ENCODE measurements around the gene NEAT1. TPM values are rescaled to one million over a fixed set of nuclear protein-coding genes. Genes with fewer than 3 reads are reported as not detected.

Gene NEAT1
- total and polyA plus RNA-seq, 2 experiments from 2014 or later = 5.3 to 7.2 TPM

DNA sequence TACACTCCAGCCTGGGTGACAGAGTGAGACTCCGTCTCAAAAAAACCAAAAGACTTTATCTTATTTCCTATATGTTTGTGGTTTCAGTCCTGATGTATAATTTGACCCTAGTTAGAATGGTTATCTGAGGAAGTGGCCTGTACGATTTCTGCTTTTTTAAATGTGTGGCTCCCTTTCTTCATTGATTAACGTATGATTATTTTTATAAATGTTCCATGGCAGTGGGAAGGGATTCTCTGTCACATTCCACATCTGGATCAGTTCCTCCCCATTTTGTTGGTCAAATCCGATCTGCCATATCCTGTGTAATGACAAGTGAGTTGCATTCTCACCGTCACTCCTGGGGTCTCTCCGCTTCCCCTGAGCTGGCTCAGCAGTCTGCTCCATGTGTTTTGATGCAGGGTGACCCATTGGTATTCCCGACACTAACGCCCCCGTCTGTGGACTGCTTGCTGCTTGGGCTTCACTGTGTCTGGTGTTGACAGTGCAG, 20.3 kb downstream of the NEAT1 start:
- Mint-ChIP-seq H3K36me3 (ENCODE audit: low read depth) (no peaks in the 10 kb centered on the region), H3K27ac (no peak overlapping the region), H3K4me3 (no peak overlapping the region), H3K9me3 (no peaks in the 10 kb centered on the region), H3K4me1 (peaks cover 2% of the 10 kb centered on the region; the same call in 2 of the 3 replicates), H3K27me3 (ENCODE audit: insufficient read depth, low read depth, poor library complexity) (peaks cover 14% of the 10 kb centered on the region)
- Histone ChIP-seq H2AFZ (no peak overlapping the region), H3K79me2 (replicated peaks; ENCODE audit: insufficient read depth) (no peaks in the 10 kb centered on the region), H3K36me3 (ENCODE audit: insufficient read depth) (no peaks in the 10 kb centered on the region), H3K4me1 (ENCODE audit: insufficient read depth) (no peaks in the 10 kb centered on the region), H3F3A (replicated peaks; ENCODE audit: low read depth) (0 out of 2 replicates have a peak, but pooled peaks cover 3% of the 10 kb centered on the region), H4K20me1 (replicated peaks; ENCODE audit: insufficient read depth) (no peaks in the 10 kb centered on the region; the same call in 1 of the 2 replicates), H3K27me3 (ENCODE audit: insufficient read depth) (no peaks in the 10 kb centered on the region), H3K9me2 (ENCODE audit: insufficient read depth) (no peaks in the 10 kb centered on the region), H3K4me2 (no peak overlapping the region), H3K27ac (ENCODE audit: low read depth) (0 out of 2 replicates have a peak overlapping the region, but pooled peaks have one; percentile 39), H3K4me3 (no peak overlapping the region)
- no peak for TF ChIP-seq ZNF331 (CRISPR knock-in tag; IDR thresholded peaks at IDR 0.05; ENCODE audit: low read depth)
- TF ChIP-seq STAT1 (IDR thresholded peaks at IDR 0.05; ENCODE audit: unreplicated experiment) = no peak
- TF ChIP-seq ZNF114 (CRISPR knock-in tag; IDR thresholded peaks at IDR 0.05) = no peak
- no peak for TF ChIP-seq EZH2 (IDR thresholded peaks at IDR 0.05; ENCODE audit: low read depth, unreplicated experiment)
- no peak for TF ChIP-seq NANOG (IDR thresholded peaks at IDR 0.05; ENCODE audit: borderline replicate concordance)
- no peak for TF ChIP-seq POLR2AphosphoS5 (IDR thresholded peaks at IDR 0.05; ENCODE audit: low read depth)
- TF ChIP-seq, protein P1, sequence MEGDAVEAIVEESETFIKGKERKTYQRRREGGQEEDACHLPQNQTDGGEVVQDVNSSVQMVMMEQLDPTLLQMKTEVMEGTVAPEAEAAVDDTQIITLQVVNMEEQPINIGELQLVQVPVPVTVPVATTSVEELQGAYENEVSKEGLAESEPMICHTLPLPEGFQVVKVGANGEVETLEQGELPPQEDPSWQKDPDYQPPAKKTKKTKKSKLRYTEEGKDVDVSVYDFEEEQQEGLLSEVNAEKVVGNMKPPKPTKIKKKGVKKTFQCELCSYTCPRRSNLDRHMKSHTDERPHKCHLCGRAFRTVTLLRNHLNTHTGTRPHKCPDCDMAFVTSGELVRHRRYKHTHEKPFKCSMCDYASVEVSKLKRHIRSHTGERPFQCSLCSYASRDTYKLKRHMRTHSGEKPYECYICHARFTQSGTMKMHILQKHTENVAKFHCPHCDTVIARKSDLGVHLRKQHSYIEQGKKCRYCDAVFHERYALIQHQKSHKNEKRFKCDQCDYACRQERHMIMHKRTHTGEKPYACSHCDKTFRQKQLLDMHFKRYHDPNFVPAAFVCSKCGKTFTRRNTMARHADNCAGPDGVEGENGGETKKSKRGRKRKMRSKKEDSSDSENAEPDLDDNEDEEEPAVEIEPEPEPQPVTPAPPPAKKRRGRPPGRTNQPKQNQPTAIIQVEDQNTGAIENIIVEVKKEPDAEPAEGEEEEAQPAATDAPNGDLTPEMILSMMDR (conservative IDR thresholded peaks at IDR 0.05; ENCODE audit: low read depth in 2 of 2) = no peak
- no peak for TF ChIP-seq EZH2phosphoT487 (IDR thresholded peaks at IDR 0.05; ENCODE audit: unreplicated experiment)
- TF ChIP-seq, protein P2, sequence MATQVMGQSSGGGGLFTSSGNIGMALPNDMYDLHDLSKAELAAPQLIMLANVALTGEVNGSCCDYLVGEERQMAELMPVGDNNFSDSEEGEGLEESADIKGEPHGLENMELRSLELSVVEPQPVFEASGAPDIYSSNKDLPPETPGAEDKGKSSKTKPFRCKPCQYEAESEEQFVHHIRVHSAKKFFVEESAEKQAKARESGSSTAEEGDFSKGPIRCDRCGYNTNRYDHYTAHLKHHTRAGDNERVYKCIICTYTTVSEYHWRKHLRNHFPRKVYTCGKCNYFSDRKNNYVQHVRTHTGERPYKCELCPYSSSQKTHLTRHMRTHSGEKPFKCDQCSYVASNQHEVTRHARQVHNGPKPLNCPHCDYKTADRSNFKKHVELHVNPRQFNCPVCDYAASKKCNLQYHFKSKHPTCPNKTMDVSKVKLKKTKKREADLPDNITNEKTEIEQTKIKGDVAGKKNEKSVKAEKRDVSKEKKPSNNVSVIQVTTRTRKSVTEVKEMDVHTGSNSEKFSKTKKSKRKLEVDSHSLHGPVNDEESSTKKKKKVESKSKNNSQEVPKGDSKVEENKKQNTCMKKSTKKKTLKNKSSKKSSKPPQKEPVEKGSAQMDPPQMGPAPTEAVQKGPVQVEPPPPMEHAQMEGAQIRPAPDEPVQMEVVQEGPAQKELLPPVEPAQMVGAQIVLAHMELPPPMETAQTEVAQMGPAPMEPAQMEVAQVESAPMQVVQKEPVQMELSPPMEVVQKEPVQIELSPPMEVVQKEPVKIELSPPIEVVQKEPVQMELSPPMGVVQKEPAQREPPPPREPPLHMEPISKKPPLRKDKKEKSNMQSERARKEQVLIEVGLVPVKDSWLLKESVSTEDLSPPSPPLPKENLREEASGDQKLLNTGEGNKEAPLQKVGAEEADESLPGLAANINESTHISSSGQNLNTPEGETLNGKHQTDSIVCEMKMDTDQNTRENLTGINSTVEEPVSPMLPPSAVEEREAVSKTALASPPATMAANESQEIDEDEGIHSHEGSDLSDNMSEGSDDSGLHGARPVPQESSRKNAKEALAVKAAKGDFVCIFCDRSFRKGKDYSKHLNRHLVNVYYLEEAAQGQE (IDR thresholded peaks at IDR 0.05; ENCODE audit: unreplicated experiment) = no peak
- TF ChIP-seq, protein P3, sequence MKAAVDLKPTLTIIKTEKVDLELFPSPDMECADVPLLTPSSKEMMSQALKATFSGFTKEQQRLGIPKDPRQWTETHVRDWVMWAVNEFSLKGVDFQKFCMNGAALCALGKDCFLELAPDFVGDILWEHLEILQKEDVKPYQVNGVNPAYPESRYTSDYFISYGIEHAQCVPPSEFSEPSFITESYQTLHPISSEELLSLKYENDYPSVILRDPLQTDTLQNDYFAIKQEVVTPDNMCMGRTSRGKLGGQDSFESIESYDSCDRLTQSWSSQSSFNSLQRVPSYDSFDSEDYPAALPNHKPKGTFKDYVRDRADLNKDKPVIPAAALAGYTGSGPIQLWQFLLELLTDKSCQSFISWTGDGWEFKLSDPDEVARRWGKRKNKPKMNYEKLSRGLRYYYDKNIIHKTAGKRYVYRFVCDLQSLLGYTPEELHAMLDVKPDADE (IDR thresholded peaks at IDR 0.05) = no peak
- no peak for TF ChIP-seq CREB1 (CRISPR knock-in tag; IDR thresholded peaks at IDR 0.05; ENCODE audit: low read depth)
- TF ChIP-seq, protein P4, sequence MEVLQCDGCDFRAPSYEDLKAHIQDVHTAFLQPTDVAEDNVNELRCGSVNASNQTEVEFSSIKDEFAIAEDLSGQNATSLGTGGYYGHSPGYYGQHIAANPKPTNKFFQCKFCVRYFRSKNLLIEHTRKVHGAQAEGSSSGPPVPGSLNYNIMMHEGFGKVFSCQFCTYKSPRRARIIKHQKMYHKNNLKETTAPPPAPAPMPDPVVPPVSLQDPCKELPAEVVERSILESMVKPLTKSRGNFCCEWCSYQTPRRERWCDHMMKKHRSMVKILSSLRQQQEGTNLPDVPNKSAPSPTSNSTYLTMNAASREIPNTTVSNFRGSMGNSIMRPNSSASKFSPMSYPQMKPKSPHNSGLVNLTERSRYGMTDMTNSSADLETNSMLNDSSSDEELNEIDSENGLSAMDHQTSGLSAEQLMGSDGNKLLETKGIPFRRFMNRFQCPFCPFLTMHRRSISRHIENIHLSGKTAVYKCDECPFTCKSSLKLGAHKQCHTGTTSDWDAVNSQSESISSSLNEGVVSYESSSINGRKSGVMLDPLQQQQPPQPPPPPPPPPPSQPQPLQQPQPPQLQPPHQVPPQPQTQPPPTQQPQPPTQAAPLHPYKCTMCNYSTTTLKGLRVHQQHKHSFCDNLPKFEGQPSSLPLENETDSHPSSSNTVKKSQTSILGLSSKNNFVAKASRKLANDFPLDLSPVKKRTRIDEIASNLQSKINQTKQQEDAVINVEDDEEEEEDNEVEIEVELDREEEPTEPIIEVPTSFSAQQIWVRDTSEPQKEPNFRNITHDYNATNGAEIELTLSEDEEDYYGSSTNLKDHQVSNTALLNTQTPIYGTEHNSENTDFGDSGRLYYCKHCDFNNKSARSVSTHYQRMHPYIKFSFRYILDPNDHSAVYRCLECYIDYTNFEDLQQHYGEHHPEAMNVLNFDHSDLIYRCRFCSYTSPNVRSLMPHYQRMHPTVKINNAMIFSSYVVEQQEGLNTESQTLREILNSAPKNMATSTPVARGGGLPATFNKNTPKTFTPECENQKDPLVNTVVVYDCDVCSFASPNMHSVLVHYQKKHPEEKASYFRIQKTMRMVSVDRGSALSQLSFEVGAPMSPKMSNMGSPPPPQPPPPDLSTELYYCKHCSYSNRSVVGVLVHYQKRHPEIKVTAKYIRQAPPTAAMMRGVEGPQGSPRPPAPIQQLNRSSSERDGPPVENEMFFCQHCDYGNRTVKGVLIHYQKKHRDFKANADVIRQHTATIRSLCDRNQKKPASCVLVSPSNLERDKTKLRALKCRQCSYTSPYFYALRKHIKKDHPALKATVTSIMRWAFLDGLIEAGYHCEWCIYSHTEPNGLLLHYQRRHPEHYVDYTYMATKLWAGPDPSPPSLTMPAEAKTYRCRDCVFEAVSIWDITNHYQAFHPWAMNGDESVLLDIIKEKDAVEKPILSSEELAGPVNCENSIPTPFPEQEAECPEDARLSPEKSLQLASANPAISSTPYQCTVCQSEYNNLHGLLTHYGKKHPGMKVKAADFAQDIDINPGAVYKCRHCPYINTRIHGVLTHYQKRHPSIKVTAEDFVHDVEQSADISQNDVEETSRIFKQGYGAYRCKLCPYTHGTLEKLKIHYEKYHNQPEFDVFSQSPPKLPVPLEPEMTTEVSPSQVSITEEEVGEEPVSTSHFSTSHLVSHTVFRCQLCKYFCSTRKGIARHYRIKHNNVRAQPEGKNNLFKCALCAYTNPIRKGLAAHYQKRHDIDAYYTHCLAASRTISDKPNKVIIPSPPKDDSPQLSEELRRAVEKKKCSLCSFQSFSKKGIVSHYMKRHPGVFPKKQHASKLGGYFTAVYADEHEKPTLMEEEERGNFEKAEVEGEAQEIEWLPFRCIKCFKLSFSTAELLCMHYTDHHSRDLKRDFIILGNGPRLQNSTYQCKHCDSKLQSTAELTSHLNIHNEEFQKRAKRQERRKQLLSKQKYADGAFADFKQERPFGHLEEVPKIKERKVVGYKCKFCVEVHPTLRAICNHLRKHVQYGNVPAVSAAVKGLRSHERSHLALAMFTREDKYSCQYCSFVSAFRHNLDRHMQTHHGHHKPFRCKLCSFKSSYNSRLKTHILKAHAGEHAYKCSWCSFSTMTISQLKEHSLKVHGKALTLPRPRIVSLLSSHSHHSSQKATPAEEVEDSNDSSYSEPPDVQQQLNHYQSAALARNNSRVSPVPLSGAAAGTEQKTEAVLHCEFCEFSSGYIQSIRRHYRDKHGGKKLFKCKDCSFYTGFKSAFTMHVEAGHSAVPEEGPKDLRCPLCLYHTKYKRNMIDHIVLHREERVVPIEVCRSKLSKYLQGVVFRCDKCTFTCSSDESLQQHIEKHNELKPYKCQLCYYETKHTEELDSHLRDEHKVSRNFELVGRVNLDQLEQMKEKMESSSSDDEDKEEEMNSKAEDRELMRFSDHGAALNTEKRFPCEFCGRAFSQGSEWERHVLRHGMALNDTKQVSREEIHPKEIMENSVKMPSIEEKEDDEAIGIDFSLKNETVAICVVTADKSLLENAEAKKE (CRISPR knock-in tag; IDR thresholded peaks at IDR 0.05) = no peak
- TF ChIP-seq JUNB (IDR thresholded peaks at IDR 0.05; ENCODE audit: unreplicated experiment) = no peak
- ATAC-seq (no peak), DNase-seq (ENCODE audit: low spot score) (no peak)

Data from GM23338 (cell line).